PC-3 (cell line): ENCODE results near the gene ZNF292. TPM values are rescaled to one million over a fixed set of nuclear protein-coding genes. Genes with fewer than 3 reads are reported as not detected.
"Not testable (repeated sequence)": the region's sequence is repeated elsewhere in the genome, so short reads cannot be mapped to it uniquely, and the experiment has no call there.

Experiments
- ATAC-seq: fragments of 200-7000 bp; cut with Tn5 transposase; 2 replicates; pipeline ENCODE4 v1.9.1; 2020; ENCODE audit warnings: mild to moderate bottlenecking, moderate library complexity
- BruUV-seq: library from RNA; stranded (reverse); fragments of 400-500 nt; replicated peaks from 2 replicates; lab custom pipeline; 2021; lab: Mats Ljungman, UMichigan
- CTCF ChIA-PET: fragments of 300-600 bp; sonication (Branson Sonifier 250); formaldehyde crosslinking; loops from one replicate; lab custom pipeline; 2022; ENCODE audit warnings: antibody characterized with exemption; lab: Charles Lee
- POLR2A ChIA-PET: fragments of 300-600 bp; sonication (Branson Sonifier 250); formaldehyde crosslinking; loops from one replicate; lab custom pipeline; 2022; ENCODE audit warnings: antibody characterized with exemption; ENCODE audit not compliant: unreplicated experiment; lab: Charles Lee
- DNase-seq: peaks from one replicate; pipeline ENCODE4 v3.0.0-alpha.2; 2015
- H2AFZ ChIP-seq: fragments of 300-600 bp; sonication (generic); 2 replicates; pipeline ENCODE4 v1.6.0; 2016; ENCODE audit warnings: antibody characterized with exemption, low read length
- H3F3A ChIP-seq: fragments of 300-600 bp; sonication (generic); one replicate; pipeline ENCODE4 v1.6.0; 2017; ENCODE audit warnings: antibody characterized with exemption, low read length, control low read depth, mild to moderate bottlenecking; ENCODE audit not compliant: unreplicated experiment
- H3K27ac ChIP-seq: fragments of 300-600 bp; sonication (generic); 2 replicates; pipeline ENCODE4 v1.5.1; 2016; ENCODE audit warnings: mild to moderate bottlenecking, low read length
- H3K27me3 ChIP-seq: fragments of 300-600 bp; sonication (generic); 2 replicates; pipeline ENCODE4 v1.6.1; 2016; ENCODE audit warnings: low read length, mixed read lengths
- H3K36me3 ChIP-seq: fragments of 300-600 bp; sonication (generic); 2 replicates; pipeline ENCODE4 v1.6.1; 2016; ENCODE audit warnings: low read depth, mixed run types, low read length, mixed read lengths
- H3K4me1 ChIP-seq: fragments of 300-600 bp; sonication (generic); 2 replicates; pipeline ENCODE4 v1.5.1; 2016; ENCODE audit warnings: low read length; ENCODE audit not compliant: insufficient read depth
- H3K4me2 ChIP-seq: fragments of 300-600 bp; sonication (generic); 2 replicates; pipeline ENCODE4 v1.6.0; 2016; ENCODE audit warnings: low read length
- H3K4me3 ChIP-seq: fragments of 300-600 bp; sonication (generic); 2 replicates; pipeline ENCODE4 v1.5.1; 2016; ENCODE audit warnings: mild to moderate bottlenecking, low read length, mixed read lengths
- H3K79me2 ChIP-seq: fragments of 300-600 bp; sonication (generic); 2 replicates; pipeline ENCODE4 v1.6.1; 2017; ENCODE audit warnings: low read length, mixed read lengths
- H3K9ac ChIP-seq: fragments of 300-600 bp; sonication (generic); 2 replicates; pipeline ENCODE4 v1.6.0; 2016; ENCODE audit warnings: mild to moderate bottlenecking, low read length
- H3K9me2 ChIP-seq: fragments of 300-600 bp; sonication (generic); replicated peaks from 2 replicates; pipeline ENCODE4 v1.6.1; 2016; ENCODE audit warnings: mixed run types, low read length, mixed read lengths
- H3K9me3 ChIP-seq: fragments of 300-600 bp; sonication (generic); 2 replicates; pipeline ENCODE4 v1.6.1; 2016; ENCODE audit warnings: low read length, mixed read lengths
- H4K20me1 ChIP-seq: fragments of 300-600 bp; sonication (generic); 2 replicates; pipeline ENCODE4 v1.6.1; 2016; ENCODE audit warnings: low read length, mixed read lengths
- EZH2 ChIP-seq: fragments of 300-600 bp; sonication (generic); IDR thresholded peaks from one replicate; pipeline ENCODE4 v1.6.1; 2017; ENCODE audit warnings: antibody characterized with exemption, mild to moderate bottlenecking, low read length; ENCODE audit not compliant: unreplicated experiment
- EZH2phosphoT487 ChIP-seq: fragments of 300-600 bp; sonication (generic); IDR thresholded peaks from 2 replicates; pipeline ENCODE4 v1.6.1; 2018; ENCODE audit warnings: mild to moderate bottlenecking, antibody characterized with exemption, low read length, borderline replicate concordance
- intact Hi-C: fragments of 100-400 bp; cut with micrococcal nuclease; formaldehyde crosslinking; loops from 2 replicates; pipeline ENCODE4 v1.9.0; 2023
- total RNA-seq: library from RNA; depleted of rRNA; stranded (reverse); fragments of >200 nt; gene quantifications from 2 replicates; pipeline ENCODE4 v1.2.3, GENCODE V29; 2014
- TF ChIP-seq, protein P1 (sequence below): fragments of 300-600 bp; sonication (generic); conservative IDR thresholded peaks from 2 replicates; pipeline ENCODE4 v1.5.1; 2017; ENCODE audit warnings: antibody characterized with exemption, low read depth, mild to moderate bottlenecking, low read length

The ZNF292 gene
- total RNA-seq, 1 experiment from 2014 or later = 8.9 TPM

- ATAC-seq = no peak
- Histone ChIP-seq H3K9ac (no peak overlapping the region), H3K27me3 (peaks cover 5% of the 10 kb centered on the region; the same call in 1 of the 2 replicates), H3K9me2 (no peaks in the 10 kb centered on the region), H3K79me2 (no peaks in the 10 kb centered on the region), H2AFZ (no peak overlapping the region), H3F3A (no peaks in the 10 kb centered on the region), H3K4me2 (no peak overlapping the region), H3K9me3 (no peaks in the 10 kb centered on the region), H3K4me1 (no peaks in the 10 kb centered on the region), H3K4me3 (no peak overlapping the region), H4K20me1 (no peaks in the 10 kb centered on the region), H3K36me3 (no peaks in the 10 kb centered on the region), H3K27ac (no peak overlapping the region)
- POLR2A ChIA-PET = no interaction called here
- CTCF ChIA-PET = no interaction called here
- intact Hi-C loops = no loop called here
- no TSS peak for BruUV-seq
- TF ChIP-seq, protein P1, sequence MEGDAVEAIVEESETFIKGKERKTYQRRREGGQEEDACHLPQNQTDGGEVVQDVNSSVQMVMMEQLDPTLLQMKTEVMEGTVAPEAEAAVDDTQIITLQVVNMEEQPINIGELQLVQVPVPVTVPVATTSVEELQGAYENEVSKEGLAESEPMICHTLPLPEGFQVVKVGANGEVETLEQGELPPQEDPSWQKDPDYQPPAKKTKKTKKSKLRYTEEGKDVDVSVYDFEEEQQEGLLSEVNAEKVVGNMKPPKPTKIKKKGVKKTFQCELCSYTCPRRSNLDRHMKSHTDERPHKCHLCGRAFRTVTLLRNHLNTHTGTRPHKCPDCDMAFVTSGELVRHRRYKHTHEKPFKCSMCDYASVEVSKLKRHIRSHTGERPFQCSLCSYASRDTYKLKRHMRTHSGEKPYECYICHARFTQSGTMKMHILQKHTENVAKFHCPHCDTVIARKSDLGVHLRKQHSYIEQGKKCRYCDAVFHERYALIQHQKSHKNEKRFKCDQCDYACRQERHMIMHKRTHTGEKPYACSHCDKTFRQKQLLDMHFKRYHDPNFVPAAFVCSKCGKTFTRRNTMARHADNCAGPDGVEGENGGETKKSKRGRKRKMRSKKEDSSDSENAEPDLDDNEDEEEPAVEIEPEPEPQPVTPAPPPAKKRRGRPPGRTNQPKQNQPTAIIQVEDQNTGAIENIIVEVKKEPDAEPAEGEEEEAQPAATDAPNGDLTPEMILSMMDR = no peak
- TF ChIP-seq EZH2phosphoT487 = no peak
- no peak for TF ChIP-seq EZH2
- no peak for DNase-seq
These were observed 27.6 kb upstream of the ZNF292 start for GRCh38 chr6:87127737-87128136.

DNA sequence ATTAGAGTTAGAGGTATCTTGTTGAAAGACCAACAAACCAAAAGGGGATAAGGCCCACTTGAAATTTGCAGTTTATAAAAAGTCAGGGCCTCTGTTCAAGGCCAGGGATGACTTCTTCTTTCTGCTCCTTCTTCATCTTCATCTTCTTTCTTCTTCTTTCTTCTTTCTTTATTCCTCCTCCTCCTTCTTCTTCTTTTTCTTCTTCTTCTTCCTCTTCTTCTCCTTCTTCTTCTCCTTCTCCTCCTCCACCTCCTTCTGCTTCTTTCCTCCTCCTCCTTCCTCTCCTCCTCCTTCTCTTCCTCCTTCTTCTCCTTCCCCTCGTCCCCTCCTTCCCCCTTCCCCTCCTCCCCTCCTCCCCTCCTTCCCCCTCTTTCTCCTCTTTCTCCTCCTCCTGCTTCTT lies 18.4 kb upstream of the ZNF292 start:
- POLR2A ChIA-PET = no interaction called here
- intact Hi-C loops = no loop called here

GRCh38 chr6:87139236-87139635 lies 16.1 kb upstream of the ZNF292 start:
- Histone ChIP-seq H4K20me1 (no peaks in the 10 kb centered on the region), H3K4me2 (no peak overlapping the region), H3K79me2 (no peaks in the 10 kb centered on the region), H3K4me3 (no peak overlapping the region), H3K36me3 (no peaks in the 10 kb centered on the region), H3K4me1 (no peaks in the 10 kb centered on the region), H2AFZ (no peak overlapping the region), H3K27me3 (peaks cover 12% of the 10 kb centered on the region; the same call in 1 of the 2 replicates), H3K9me2 (no peaks in the 10 kb centered on the region), H3K9me3 (no peaks in the 10 kb centered on the region), H3K9ac (no peak overlapping the region), H3K27ac (no peak overlapping the region), H3F3A (no peaks in the 10 kb centered on the region)
- CTCF ChIA-PET = interaction anchor here (0.7 kb wide), 1 partner anchor 261 kb away, joined by 4 read pairs; no protein-coding TSS in a partner anchor
- ATAC-seq = peak; percentile 72
- DNase-seq = peak; percentile 66
- BruUV-seq = no TSS peak
- intact Hi-C loops = loop anchor here (1.0 to 2.0 kb wide), 3 partner anchors 98 to 254 kb away; no protein-coding TSS in a partner anchor
- TF ChIP-seq, protein P1 = peak; percentile 75
- no peak for TF ChIP-seq EZH2
- POLR2A ChIA-PET = no interaction called here

More for the DNA sequence above, 18.4 kb upstream of the ZNF292 start:
- Histone ChIP-seq H3K27ac (no peak overlapping the region), H4K20me1 (no peaks in the 10 kb centered on the region), H3K27me3 (peaks cover 12% of the 10 kb centered on the region; the same call in 1 of the 2 replicates), H3K9me2 (no peaks in the 10 kb centered on the region), H3K9ac (no peak overlapping the region), H2AFZ (no peak overlapping the region), H3K79me2 (no peaks in the 10 kb centered on the region), H3K4me3 (no peak overlapping the region), H3K36me3 (no peaks in the 10 kb centered on the region), H3K4me2 (no peak overlapping the region), H3F3A (no peaks in the 10 kb centered on the region), H3K4me1 (no peaks in the 10 kb centered on the region), H3K9me3 (no peaks in the 10 kb centered on the region)
- CTCF ChIA-PET = no interaction called here
- ATAC-seq (no peak), DNase-seq (no peak)
- BruUV-seq = no TSS peak
- TF ChIP-seq EZH2 (no peak), EZH2phosphoT487 (no peak)
- TF ChIP-seq, protein P1 = no peak

GRCh38 chr6:87139927-87140326 lies 15.4 kb upstream of the ZNF292 start:
- BruUV-seq, H2AFZ ChIP-seq, H3K79me2 ChIP-seq, H3K4me2 ChIP-seq, H3K9me2 ChIP-seq, H4K20me1 ChIP-seq, H3F3A ChIP-seq, H3K27ac ChIP-seq, H3K4me1 ChIP-seq, CTCF ChIA-PET, H3K4me3 ChIP-seq, H3K9ac ChIP-seq, ATAC-seq, POLR2A ChIA-PET, H3K36me3 ChIP-seq, H3K9me3 ChIP-seq, DNase-seq: not testable (repeated sequence)
- H3K27me3 ChIP-seq = peaks cover 12% of the 10 kb centered on the region; the same call in 1 of the 2 replicates
- intact Hi-C loops = loop anchor here (1.0 to 2.0 kb wide), 3 partner anchors 97 to 253 kb away; no protein-coding TSS in a partner anchor
